RWPE1 (cell line): ENCODE measurements around the gene GFOD1.

Source experiments
- CTCF ChIA-PET: fragments of 350-600 bp; sonication (Branson Sonifier 250); formaldehyde crosslinking; extraction: SDS; loops from one replicate; lab custom pipeline; 2021; lab: Yijun Ruan, JAX
- POLR2A ChIA-PET: fragments of 400-600 bp; formaldehyde crosslinking; extraction: SDS; loops from one replicate; lab custom pipeline; 2020; ENCODE audit warnings: antibody characterized with exemption; ENCODE audit not compliant: low non-redundant PET; lab: Yijun Ruan, JAX
- DNase-seq: peaks from one replicate; pipeline ENCODE4 v3.0.0; 2012; ENCODE audit warnings: low spot score
- H3K27ac ChIP-seq: fragments of 450-650 bp; 2 replicates; pipeline ENCODE4 v1.5.1; 2017
- TF ChIP-seq, protein P1 (sequence below): fragments of 450-650 bp; conservative IDR thresholded peaks from 2 replicates; pipeline ENCODE4 v1.5.1; 2017; ENCODE audit warnings: low read depth, mild to moderate bottlenecking

GFOD1 gene

GRCh38 chr6:13480631-13481501 is 6.5 kb downstream of the GFOD1 start:
- CTCF ChIA-PET: no interaction called here
- POLR2A ChIA-PET: no interaction called here
- H3K27ac ChIP-seq: peak overlapping the region; percentile 62
- DNase-seq: peak; percentile 22
- TF ChIP-seq, protein P1, sequence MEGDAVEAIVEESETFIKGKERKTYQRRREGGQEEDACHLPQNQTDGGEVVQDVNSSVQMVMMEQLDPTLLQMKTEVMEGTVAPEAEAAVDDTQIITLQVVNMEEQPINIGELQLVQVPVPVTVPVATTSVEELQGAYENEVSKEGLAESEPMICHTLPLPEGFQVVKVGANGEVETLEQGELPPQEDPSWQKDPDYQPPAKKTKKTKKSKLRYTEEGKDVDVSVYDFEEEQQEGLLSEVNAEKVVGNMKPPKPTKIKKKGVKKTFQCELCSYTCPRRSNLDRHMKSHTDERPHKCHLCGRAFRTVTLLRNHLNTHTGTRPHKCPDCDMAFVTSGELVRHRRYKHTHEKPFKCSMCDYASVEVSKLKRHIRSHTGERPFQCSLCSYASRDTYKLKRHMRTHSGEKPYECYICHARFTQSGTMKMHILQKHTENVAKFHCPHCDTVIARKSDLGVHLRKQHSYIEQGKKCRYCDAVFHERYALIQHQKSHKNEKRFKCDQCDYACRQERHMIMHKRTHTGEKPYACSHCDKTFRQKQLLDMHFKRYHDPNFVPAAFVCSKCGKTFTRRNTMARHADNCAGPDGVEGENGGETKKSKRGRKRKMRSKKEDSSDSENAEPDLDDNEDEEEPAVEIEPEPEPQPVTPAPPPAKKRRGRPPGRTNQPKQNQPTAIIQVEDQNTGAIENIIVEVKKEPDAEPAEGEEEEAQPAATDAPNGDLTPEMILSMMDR: no peak

- ChIA-PET POLR2A (no interaction called here), CTCF (no interaction called here)
- peak; percentile 62 for DNase-seq
- TF ChIP-seq, protein P1: no peak
- peak overlapping the region; percentile 62 for H3K27ac ChIP-seq
These were observed 7.4 kb downstream of the GFOD1 start for GRCh38 chr6:13479971-13480434.

GRCh38 chr6:13479206-13479800 is 8.1 kb downstream of the GFOD1 start:
- TF ChIP-seq, protein P1: no peak
- no peak for DNase-seq
- ChIA-PET CTCF (no interaction called here), POLR2A (no interaction called here)
- H3K27ac ChIP-seq: peak overlapping the region; percentile 62; the same call in 1 of the 2 replicates

DNA sequence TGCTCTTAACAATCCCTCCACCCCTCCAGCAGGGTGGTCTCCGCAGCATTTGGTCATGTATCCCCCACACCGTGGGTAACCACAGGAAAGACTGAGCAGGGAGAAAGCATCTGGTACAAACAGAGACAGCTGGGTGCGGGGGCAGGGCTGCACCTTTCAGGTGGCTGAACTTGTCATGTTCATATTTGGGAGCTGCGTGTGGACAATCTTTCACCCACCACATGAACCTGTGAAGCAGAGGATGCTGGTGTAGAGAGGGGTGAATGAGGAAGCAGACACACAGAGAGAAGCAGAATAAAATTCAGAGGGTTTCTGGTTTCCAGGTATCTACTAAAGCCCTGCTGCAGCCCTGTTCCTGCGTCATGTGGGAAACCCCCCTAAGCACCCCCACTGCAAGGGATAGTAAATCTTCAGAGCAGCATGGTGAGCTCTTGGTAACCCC is 8.9 kb downstream of the GFOD1 start:
- H3K27ac ChIP-seq: no peak overlapping the region
- TF ChIP-seq, protein P1: no peak
- POLR2A ChIA-PET: no interaction called here
- no peak for DNase-seq
- CTCF ChIA-PET: interaction anchor here (0.7 kb wide), 1 partner anchor 89 kb away, joined by 3 read pairs; no protein-coding TSS in a partner anchor

GRCh38 chr6:13474787-13475186 is 12.6 kb downstream of the GFOD1 start:
- POLR2A ChIA-PET: no interaction called here
- CTCF ChIA-PET: interaction anchor here (0.6 to 1.8 kb wide), 2 partner anchors 11 to 150 kb away, joined by 3 to 5 read pairs; no protein-coding TSS in a partner anchor
- TF ChIP-seq, protein P1: no peak
- no peak for DNase-seq
- no peak overlapping the region for H3K27ac ChIP-seq

DNA sequence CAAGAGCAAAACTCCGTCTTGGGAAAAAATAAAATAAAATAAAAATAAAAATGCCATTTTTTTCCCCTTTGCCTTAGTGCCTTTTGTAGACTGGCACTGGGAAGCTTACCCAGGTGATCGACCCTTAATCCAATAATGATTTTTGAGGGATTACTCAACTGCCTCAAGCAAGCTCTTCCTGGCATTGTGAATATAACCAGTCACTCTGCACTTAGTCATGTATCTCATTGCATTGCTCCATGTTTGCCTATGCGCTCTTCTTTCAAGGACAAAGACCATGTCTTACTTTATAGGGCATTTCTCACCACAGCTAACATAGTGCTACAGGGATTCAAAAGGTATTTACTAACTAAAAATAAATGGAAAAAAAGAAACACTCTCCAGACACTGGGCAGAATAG is 13.0 kb downstream of the GFOD1 start:
- no peak overlapping the region for H3K27ac ChIP-seq
- POLR2A ChIA-PET: no interaction called here
- CTCF ChIA-PET: interaction anchor here (0.6 to 1.8 kb wide), 2 partner anchors 11 to 151 kb away, joined by 3 to 5 read pairs; no protein-coding TSS in a partner anchor
- TF ChIP-seq, protein P1: no peak
- DNase-seq: peak; percentile 86
